ENCODE results near the gene PSMB4.
"Not testable (repeated sequence)": the region's sequence is repeated elsewhere in the genome, so short reads cannot be mapped to it uniquely, and the experiment has no call there.

GRCh38 chr1:151433827-151434226, 34.5 kb downstream of the PSMB4 start:
- not testable (repeated sequence) for TF ChIP-seq CTCF, POLR2AphosphoS5, POLR2A, EP300 (IDR thresholded peaks at IDR 0.05)

All from gastroesophageal sphincter (tissue), 3 donors.